Fibroblast of the aortic adventitia (primary cell): Measurements from ENCODE around the gene MACIR. TPM values are rescaled to one million over a fixed set of nuclear protein-coding genes. Genes with fewer than 3 reads are reported as not detected.

ENCODE experiments used
- DNase-seq: peaks from one replicate; pipeline ENCODE4 v3.0.0-alpha.2; 2010; ENCODE audit warnings: low read depth
- H3K4me3 ChIP-seq: 2 replicates; pipeline ENCODE4 v1.5.1; 2011; ENCODE audit warnings: low read depth, mild to moderate bottlenecking, control low read depth, low read length, moderate library complexity
- CTCF ChIP-seq: IDR thresholded peaks from 2 replicates; pipeline ENCODE4 v1.5.1; 2011; ENCODE audit warnings: mild to moderate bottlenecking, low read length, control low read depth, inconsistent platforms; ENCODE audit not compliant: insufficient read depth
- total RNA-seq: library from RNA; depleted of rRNA; stranded (reverse); fragments of >200 nt; gene quantifications from 2 replicates; pipeline ENCODE4 v1.2.3, GENCODE V29; 2012; ENCODE audit warnings: low replicate concordance

The MACIR gene
- total RNA-seq, 1 donor: 13.8 TPM

- no peak for DNase-seq
- no peak overlapping the region for H3K4me3 ChIP-seq
- TF ChIP-seq CTCF: no peak
Observed at GRCh38 chr5:103307470-103307869, 48.9 kb downstream of the MACIR start.

GRCh38 chr5:103308774-103309173 is 50.2 kb downstream of the MACIR start:
- no peak overlapping the region for H3K4me3 ChIP-seq
- no peak for TF ChIP-seq CTCF
- DNase-seq: no peak

GRCh38 chr5:103313056-103313455 is 54.5 kb downstream of the MACIR start:
- no peak for DNase-seq
- no peak overlapping the region for H3K4me3 ChIP-seq
- no peak for TF ChIP-seq CTCF

GRCh38 chr5:103315455-103315854 is 56.9 kb downstream of the MACIR start:
- no peak for TF ChIP-seq CTCF
- DNase-seq: no peak
- H3K4me3 ChIP-seq: no peak overlapping the region

GRCh38 chr5:103327451-103327850 is 68.9 kb downstream of the MACIR start:
- H3K4me3 ChIP-seq: no peak overlapping the region
- TF ChIP-seq CTCF: no peak
- DNase-seq: no peak

GRCh38 chr5:103327893-103328292 is 69.3 kb downstream of the MACIR start:
- no peak for TF ChIP-seq CTCF
- H3K4me3 ChIP-seq: no peak overlapping the region
- DNase-seq: no peak

Other genes with a start within 250 kb of the MACIR start
- gene GIN1, start 138.6 kb upstream of the MACIR start, total RNA-seq: 11.0 and 14.4 TPM in 2 replicates
- 32.1 and 71.9 TPM in 2 replicates for gene PPIP5K2, start 138.5 kb upstream of the MACIR start, total RNA-seq